Bronchial epithelial cell (primary cell): ENCODE measurements around the gene SNX24. TPM values are rescaled to one million over a fixed set of nuclear protein-coding genes. Genes with fewer than 3 reads are reported as not detected.
"Not testable (repeated sequence)": the region's sequence is repeated elsewhere in the genome, so short reads cannot be mapped to it uniquely, and the experiment has no call there.

Experiments used
- DNase-seq: peaks from one replicate; pipeline ENCODE4 v3.0.0-alpha.2; 2010; ENCODE audit warnings: low read depth
- FAIRE-seq: peaks from 2 replicates; lab custom pipeline; 2011; peaks lifted over from hg19 to GRCh38; lab: Jason Lieb, UNC
- H3K27me3 ChIP-seq: 2 replicates; pipeline ENCODE4 v1.5.1; 2011; ENCODE audit warnings: low read length; ENCODE audit not compliant: control insufficient read depth, insufficient read depth
- H3K36me3 ChIP-seq: 2 replicates; pipeline ENCODE4 v1.5.1; 2011; ENCODE audit warnings: low read length; ENCODE audit not compliant: control insufficient read depth, insufficient read depth
- H3K4me3 ChIP-seq: 2 replicates; pipeline ENCODE4 v1.5.1; 2011; ENCODE audit warnings: mild to moderate bottlenecking, low read depth, low read length, control low read depth
- CTCF ChIP-seq: IDR thresholded peaks from 2 replicates; pipeline ENCODE4 v1.5.1; 2011; ENCODE audit warnings: mild to moderate bottlenecking, moderate library complexity, low read length, control low read depth, inconsistent platforms; ENCODE audit not compliant: insufficient read depth, severe bottlenecking
- total RNA-seq: library from RNA; depleted of rRNA; stranded (reverse); fragments of >200 nt; gene quantifications from 2 replicates; pipeline ENCODE4 v1.2.1, GENCODE V29; 2014

SNX24 gene
- total RNA-seq, 1 donor from 2014 or later = 37.1 TPM

GRCh38 chr5:122971333-122971732, 125.9 kb downstream of the SNX24 start:
- no peak for TF ChIP-seq CTCF
- Histone ChIP-seq H3K27me3 (no peaks in the 10 kb centered on the region), H3K4me3 (no peak overlapping the region), H3K36me3 (no peaks in the 10 kb centered on the region)
- DNase-seq = no peak
- no peak for FAIRE-seq

GRCh38 chr5:122972877-122973276, 127.5 kb downstream of the SNX24 start:
- H3K4me3 ChIP-seq = no peak overlapping the region
- FAIRE-seq = no peak

GRCh38 chr5:122973759-122974158, 128.3 kb downstream of the SNX24 start:
- H3K27me3 ChIP-seq, H3K36me3 ChIP-seq, FAIRE-seq, DNase-seq, H3K4me3 ChIP-seq: not testable (repeated sequence)

More at GRCh38 chr5:122972877-122973276, 127.5 kb downstream of the SNX24 start:
- peak; percentile 30 for DNase-seq
- Histone ChIP-seq H3K27me3 (no peaks in the 10 kb centered on the region), H3K36me3 (no peaks in the 10 kb centered on the region)
- TF ChIP-seq CTCF = no peak

GRCh38 chr5:122974251-122974650, 128.8 kb downstream of the SNX24 start:
- not testable (repeated sequence) for H3K4me3 ChIP-seq, DNase-seq, H3K36me3 ChIP-seq, H3K27me3 ChIP-seq
- peak; percentile 73 for FAIRE-seq

GRCh38 chr5:122977319-122977718, 131.9 kb downstream of the SNX24 start:
- Histone ChIP-seq H3K27me3 (no peaks in the 10 kb centered on the region), H3K4me3 (no peak overlapping the region), H3K36me3 (no peaks in the 10 kb centered on the region)
- DNase-seq (no peak), FAIRE-seq (no peak)
- TF ChIP-seq CTCF = no peak

- TF ChIP-seq CTCF = no peak
- no peak for DNase-seq
- FAIRE-seq = no peak
- H3K27me3 ChIP-seq = no peaks in the 10 kb centered on the region
- no peaks in the 10 kb centered on the region for H3K36me3 ChIP-seq
- H3K4me3 ChIP-seq = no peak overlapping the region
These were observed 132.7 kb downstream of the SNX24 start for GRCh38 chr5:122978068-122978467.

GRCh38 chr5:122978644-122979297, 133.4 kb downstream of the SNX24 start:
- H3K36me3 ChIP-seq = no peaks in the 10 kb centered on the region
- no peak for TF ChIP-seq CTCF
- H3K4me3 ChIP-seq = no peak overlapping the region
- no peaks in the 10 kb centered on the region for H3K27me3 ChIP-seq
- FAIRE-seq = no peak
- no peak for DNase-seq
